Measurements from ENCODE around the gene GNA14. TPM values are rescaled to one million over a fixed set of nuclear protein-coding genes. Genes with fewer than 3 reads are reported as not detected.
"Not testable (repeated sequence)": the region's sequence is repeated elsewhere in the genome, so short reads cannot be mapped to it uniquely, and the experiment has no call there.

GNA14 gene
- total and polyA plus RNA-seq, 2 experiments from 2014 or later: 0.21 to 0.36 TPM

DNA sequence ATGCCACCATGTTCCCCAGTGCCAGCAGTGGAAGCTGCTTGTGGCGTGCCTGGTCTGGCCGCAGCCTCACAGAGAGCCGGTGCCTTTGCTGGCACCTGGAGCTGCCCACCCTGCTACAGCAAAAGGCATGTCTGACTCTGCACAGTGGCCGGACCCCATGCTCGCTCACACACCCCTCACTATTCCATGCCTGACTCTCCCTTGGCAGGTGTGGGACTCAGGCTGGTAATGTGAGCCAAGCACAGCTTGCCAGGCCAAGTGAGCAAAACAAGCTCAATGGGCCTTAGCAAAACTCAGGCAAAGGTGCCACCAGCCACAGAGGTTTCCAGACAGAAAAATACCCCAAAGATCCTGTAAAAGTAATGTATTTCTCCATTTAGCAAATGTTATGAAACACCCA is 15.5 kb downstream of the GNA14 start:
- no peaks in the 10 kb centered on the region for H3K27me3 ChIP-seq
- TF ChIP-seq, protein P1, sequence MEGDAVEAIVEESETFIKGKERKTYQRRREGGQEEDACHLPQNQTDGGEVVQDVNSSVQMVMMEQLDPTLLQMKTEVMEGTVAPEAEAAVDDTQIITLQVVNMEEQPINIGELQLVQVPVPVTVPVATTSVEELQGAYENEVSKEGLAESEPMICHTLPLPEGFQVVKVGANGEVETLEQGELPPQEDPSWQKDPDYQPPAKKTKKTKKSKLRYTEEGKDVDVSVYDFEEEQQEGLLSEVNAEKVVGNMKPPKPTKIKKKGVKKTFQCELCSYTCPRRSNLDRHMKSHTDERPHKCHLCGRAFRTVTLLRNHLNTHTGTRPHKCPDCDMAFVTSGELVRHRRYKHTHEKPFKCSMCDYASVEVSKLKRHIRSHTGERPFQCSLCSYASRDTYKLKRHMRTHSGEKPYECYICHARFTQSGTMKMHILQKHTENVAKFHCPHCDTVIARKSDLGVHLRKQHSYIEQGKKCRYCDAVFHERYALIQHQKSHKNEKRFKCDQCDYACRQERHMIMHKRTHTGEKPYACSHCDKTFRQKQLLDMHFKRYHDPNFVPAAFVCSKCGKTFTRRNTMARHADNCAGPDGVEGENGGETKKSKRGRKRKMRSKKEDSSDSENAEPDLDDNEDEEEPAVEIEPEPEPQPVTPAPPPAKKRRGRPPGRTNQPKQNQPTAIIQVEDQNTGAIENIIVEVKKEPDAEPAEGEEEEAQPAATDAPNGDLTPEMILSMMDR (IDR thresholded peaks at IDR 0.05; ENCODE audit: low read depth, low read length): no peak
- no peak overlapping the region for H3K27ac ChIP-seq
- no peaks in the 10 kb centered on the region for H3K4me1 ChIP-seq (ENCODE audit: low read depth)
- H3K4me3 ChIP-seq: no peak overlapping the region
- H3K36me3 ChIP-seq: no peaks in the 10 kb centered on the region
- no peaks in the 10 kb centered on the region for H3K9me3 ChIP-seq (ENCODE audit: low read depth)
- DNase-seq (ENCODE audit: low read depth in 1 of 2, low spot score in 1 of 2): no peak

DNA sequence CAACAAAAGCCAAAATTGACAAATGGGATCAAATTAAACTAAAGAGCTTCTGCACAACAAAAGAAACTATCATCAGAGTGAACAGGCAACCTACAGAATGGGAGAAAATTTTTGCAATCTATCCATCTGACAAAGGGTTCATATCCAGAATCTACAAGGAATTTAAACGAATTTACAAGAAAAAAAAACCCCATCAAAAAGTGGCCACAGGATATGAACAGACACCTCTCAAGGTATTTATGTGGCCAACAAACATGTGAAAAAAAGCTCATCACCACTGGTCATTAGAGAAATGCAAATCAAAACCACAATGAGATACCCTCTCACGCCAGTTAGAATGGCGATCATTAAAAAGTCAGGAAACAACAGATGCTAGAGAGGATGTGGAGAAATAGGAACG is 19.3 kb downstream of the GNA14 start:
- not testable (repeated sequence) for H3K27me3 ChIP-seq; H3K4me3 ChIP-seq; H3K27ac ChIP-seq; H3K9me3 ChIP-seq (ENCODE audit: low read depth); H3K4me1 ChIP-seq (ENCODE audit: low read depth); H3K36me3 ChIP-seq; DNase-seq (ENCODE audit: low read depth in 1 of 2, low spot score in 1 of 2)

DNA sequence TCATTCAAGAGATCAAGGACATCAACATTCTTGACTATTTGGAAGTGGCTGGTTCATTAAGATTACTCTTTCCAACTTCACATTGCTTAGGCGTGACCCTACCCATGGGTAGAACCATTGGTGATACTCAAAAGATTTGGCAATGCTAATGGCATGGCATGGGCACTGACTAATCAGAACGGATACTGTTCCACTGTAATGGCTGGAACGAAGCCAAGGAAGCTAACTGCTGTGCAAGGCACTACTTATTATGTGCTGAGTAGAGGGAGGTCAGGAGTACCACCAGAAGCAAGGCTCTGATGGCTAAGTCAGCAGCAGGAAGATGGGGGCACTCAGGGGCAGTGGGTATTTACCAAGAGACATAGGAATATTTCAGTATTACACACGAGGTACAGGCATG is 31.9 kb downstream of the GNA14 start:
- no peaks in the 10 kb centered on the region for H3K4me1 ChIP-seq (ENCODE audit: low read depth)
- no peak for DNase-seq (ENCODE audit: low read depth in 1 of 2, low spot score in 1 of 2)
- no peak overlapping the region for H3K4me3 ChIP-seq
- H3K27ac ChIP-seq: no peak overlapping the region
- TF ChIP-seq, protein P1 (IDR thresholded peaks at IDR 0.05; ENCODE audit: low read depth, low read length): no peak
- H3K36me3 ChIP-seq: no peaks in the 10 kb centered on the region
- H3K9me3 ChIP-seq (ENCODE audit: low read depth): no peaks in the 10 kb centered on the region
- H3K27me3 ChIP-seq: no peaks in the 10 kb centered on the region

DNA sequence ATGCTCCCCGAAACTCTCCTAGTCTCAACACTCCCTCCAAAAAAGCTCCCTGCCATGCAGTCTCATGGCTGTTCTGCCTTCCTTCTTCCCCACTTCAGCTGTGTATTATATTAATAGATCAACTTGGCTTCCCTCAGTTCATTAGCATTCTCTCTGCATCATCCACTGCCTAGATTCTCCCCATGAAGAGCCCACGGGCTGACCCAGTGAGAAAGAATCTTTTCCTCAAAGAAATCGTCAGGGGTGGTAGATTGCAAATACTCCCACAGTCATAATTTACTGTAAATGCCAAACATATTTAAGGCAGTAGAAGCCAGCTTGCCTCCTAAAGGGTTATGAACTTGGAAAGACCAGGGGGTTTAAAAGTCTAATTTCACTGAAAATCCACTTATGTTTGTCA is 33.5 kb downstream of the GNA14 start:
- Histone ChIP-seq H3K4me3 (no peak overlapping the region), H3K36me3 (no peaks in the 10 kb centered on the region), H3K4me1 (ENCODE audit: low read depth) (no peaks in the 10 kb centered on the region), H3K27ac (no peak overlapping the region), H3K9me3 (ENCODE audit: low read depth) (no peaks in the 10 kb centered on the region), H3K27me3 (no peaks in the 10 kb centered on the region)
- TF ChIP-seq, protein P1 (IDR thresholded peaks at IDR 0.05; ENCODE audit: low read depth, low read length): no peak
- no peak for DNase-seq (ENCODE audit: low read depth in 1 of 2, low spot score in 1 of 2)

DNA sequence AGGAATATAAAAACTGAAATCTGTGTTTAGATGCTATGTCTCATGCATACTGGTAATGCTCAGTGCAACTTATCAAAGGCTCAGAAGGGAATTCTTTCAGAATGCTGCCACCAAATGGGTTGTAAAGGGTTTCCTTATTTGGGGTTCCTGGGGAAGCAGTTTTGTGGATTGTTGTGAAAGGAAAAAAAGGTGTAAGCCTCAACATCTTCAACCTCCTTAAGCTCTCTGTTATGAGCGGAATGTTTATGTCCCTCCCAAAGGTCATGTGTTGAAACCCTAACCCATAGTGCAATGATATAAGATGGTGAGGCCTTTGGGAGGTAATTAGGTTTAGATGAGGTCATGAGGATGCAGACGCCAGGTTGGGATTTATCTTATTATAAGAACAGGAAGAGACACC is 41.6 kb downstream of the GNA14 start:
- no peaks in the 10 kb centered on the region for H3K4me1 ChIP-seq (ENCODE audit: low read depth)
- no peaks in the 10 kb centered on the region for H3K36me3 ChIP-seq
- H3K9me3 ChIP-seq (ENCODE audit: low read depth): no peaks in the 10 kb centered on the region
- no peak for DNase-seq (ENCODE audit: low read depth in 1 of 2, low spot score in 1 of 2)
- no peaks in the 10 kb centered on the region for H3K27me3 ChIP-seq
- no peak overlapping the region for H3K4me3 ChIP-seq
- TF ChIP-seq, protein P1 (IDR thresholded peaks at IDR 0.05; ENCODE audit: low read depth, low read length): no peak
- no peak overlapping the region for H3K27ac ChIP-seq

DNA sequence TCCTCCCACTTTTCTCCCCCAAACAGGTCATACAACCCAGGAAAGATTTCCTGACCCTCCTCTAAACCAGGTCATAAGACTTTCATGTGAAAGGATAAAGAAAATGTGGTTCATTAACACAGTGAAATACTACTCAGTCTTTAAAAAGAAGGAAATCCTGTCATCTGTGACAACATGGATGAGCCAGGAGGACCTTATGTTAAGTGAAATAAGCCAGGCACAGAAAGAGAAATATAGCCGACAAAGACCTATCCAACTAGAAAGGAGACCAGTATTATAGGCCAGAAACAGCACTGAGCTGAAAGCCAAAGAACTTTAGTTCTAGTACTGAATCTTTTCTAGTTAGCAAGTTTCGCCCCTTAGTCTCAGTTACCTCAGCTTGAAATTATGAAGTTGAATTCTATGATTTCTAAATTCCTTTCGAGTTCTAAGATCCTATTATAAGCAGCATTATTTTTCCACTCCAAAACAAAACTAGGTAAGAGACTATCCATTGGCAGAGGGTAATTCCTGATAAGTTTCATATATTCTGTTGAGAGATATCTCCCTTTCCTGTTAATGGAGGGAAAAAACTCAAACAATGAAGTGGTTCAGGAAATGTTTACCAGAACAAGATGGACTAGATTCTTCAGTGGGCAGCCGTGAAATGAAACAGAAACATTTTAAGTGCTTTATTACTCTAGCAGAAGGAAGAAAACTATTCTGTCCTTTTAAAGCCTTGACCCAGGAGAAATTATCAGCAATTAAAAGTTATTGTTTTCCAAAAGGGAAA is 42.5 kb downstream of the GNA14 start:
- no peaks in the 10 kb centered on the region for H3K4me1 ChIP-seq (ENCODE audit: low read depth)
- DNase-seq (ENCODE audit: low read depth in 1 of 2, low spot score in 1 of 2): no peak
- no peaks in the 10 kb centered on the region for H3K9me3 ChIP-seq (ENCODE audit: low read depth)
- TF ChIP-seq, protein P1 (IDR thresholded peaks at IDR 0.05; ENCODE audit: low read depth, low read length): no peak
- no peaks in the 10 kb centered on the region for H3K27me3 ChIP-seq
- H3K36me3 ChIP-seq: no peaks in the 10 kb centered on the region
- no peak overlapping the region for H3K27ac ChIP-seq
- H3K4me3 ChIP-seq: no peak overlapping the region
